SJSA1 (cell line): Measurements from ENCODE around the gene NAV2. TPM values are rescaled to one million over a fixed set of nuclear protein-coding genes. Genes with fewer than 3 reads are reported as not detected.
"Not testable (repeated sequence)": the region's sequence is repeated elsewhere in the genome, so short reads cannot be mapped to it uniquely, and the experiment has no call there.

Experiments used
- DNase-seq, 2 experiments: peaks; one replicate each; pipeline ENCODE4 v3.0.0-alpha.2; 2015 to 2020; ENCODE audit warnings: low spot score in 2 of 2, low read depth in 1 of 2
- H3K27ac ChIP-seq: fragments of 250-450 bp; sonication (Bioruptor Pico); 2 replicates; pipeline ENCODE4 v1.5.1; 2020; ENCODE audit warnings: mild to moderate bottlenecking, moderate library complexity
- H3K27me3 ChIP-seq: fragments of 250-450 bp; sonication (Bioruptor Pico); replicated peaks from 2 replicates; pipeline ENCODE4 v1.5.1; 2020; ENCODE audit warnings: mild to moderate bottlenecking, moderate library complexity
- H3K36me3 ChIP-seq: fragments of 250-450 bp; sonication (Bioruptor Pico); 2 replicates; pipeline ENCODE4 v1.5.1; 2020; ENCODE audit warnings: mild to moderate bottlenecking
- H3K4me1 ChIP-seq: fragments of 250-450 bp; sonication (Bioruptor Pico); replicated peaks from 2 replicates; pipeline ENCODE4 v1.6.1; 2021; ENCODE audit warnings: mild to moderate bottlenecking
- H3K4me3 ChIP-seq: fragments of 250-450 bp; sonication (Bioruptor Pico); 2 replicates; pipeline ENCODE4 v1.5.1; 2020; ENCODE audit warnings: mild to moderate bottlenecking
- H3K9me3 ChIP-seq: fragments of 250-450 bp; sonication (Bioruptor Pico); replicated peaks from 2 replicates; pipeline ENCODE4 v1.5.1; 2020; ENCODE audit warnings: mild to moderate bottlenecking
- total RNA-seq: library from RNA; depleted of rRNA; stranded (reverse); fragments of >200 nt; shearing (Covaris generic); gene quantifications from 2 replicates; pipeline ENCODE4 v1.2.3, GENCODE V29; 2014

The NAV2 gene
- total RNA-seq, 1 experiment from 2014 or later = 2.6 TPM

DNA sequence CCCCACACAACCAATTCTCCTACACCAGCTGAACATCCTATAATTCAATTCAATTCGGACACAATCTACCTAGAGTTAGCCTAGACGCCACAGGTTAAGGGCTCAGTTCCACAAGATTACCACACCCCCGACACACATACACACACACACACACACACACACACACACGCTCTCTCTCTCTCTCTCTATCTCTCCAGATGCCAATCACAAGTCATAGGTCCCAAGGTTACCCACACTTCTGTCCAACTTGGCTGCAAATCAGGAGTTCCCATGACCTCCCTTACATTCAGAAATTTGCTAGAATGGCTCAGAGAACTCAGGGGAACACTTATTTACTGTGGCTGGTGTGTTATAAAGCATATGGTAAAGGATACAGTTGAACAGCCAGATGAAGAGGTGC, 243.6 kb downstream of the NAV2 start:
- H3K4me3 ChIP-seq = no peak overlapping the region
- H3K27ac ChIP-seq = no peak overlapping the region
- no peaks in the 10 kb centered on the region for H3K9me3 ChIP-seq
- H3K36me3 ChIP-seq = peaks cover 4% of the 10 kb centered on the region; the same call in 1 of the 2 replicates
- no peak for DNase-seq
- H3K4me1 ChIP-seq = peaks cover 27% of the 10 kb centered on the region
- no peaks in the 10 kb centered on the region for H3K27me3 ChIP-seq

DNA sequence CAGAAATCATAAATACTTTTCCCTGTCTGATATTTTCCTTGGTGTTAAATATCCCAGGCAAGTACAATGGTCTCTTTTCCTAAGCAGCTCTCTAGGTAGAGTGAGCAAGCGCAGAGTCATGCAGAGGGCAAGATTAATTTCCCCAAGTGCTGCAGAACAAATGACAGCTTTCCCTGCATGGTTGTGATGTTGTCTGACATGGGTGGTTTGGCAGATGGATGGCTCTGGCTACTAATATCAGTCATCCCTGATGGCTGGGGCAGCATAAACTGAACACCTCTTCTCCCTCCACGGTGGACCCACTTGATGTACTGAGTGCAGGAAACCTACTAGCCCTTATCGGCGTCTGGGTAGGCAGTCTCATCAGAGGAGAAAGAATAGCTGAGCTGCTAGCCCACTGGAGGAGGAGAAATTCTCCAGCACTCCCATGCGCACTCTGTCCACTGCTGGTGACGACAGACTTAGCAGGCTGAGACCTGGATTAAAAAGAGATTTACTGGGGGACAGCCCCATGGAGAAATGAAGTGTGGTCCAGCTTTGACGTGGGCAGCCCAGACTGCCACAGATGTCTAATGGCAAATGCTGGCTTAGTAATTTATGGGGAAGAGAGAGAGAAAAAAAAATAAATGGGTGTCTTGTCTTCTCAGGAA, 244.8 kb downstream of the NAV2 start:
- no peak for DNase-seq
- Histone ChIP-seq H3K27me3 (no peaks in the 10 kb centered on the region), H3K4me1 (peaks cover 18% of the 10 kb centered on the region), H3K27ac (no peak overlapping the region), H3K4me3 (no peak overlapping the region), H3K36me3 (peaks cover 4% of the 10 kb centered on the region; the same call in 1 of the 2 replicates), H3K9me3 (no peaks in the 10 kb centered on the region)

DNA sequence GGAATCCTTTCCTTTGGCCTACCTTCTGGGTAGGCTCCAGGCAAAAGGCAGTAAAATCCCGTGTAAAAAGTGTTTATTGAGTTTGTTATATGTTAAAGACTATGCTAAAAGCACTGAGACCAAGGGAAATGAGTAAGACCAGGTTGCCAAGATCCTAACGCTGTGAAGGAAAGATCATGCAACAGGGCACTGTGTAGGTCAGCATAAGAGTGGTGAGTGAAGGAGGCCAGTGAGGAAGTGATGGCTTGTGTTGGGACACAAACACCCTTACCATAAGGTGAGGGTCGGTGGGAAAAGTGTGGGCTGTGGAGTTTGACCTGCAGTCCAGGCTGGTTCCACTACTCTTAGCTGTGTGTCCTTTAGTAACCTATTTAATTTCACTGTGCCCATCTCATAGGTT, 245.6 kb downstream of the NAV2 start:
- Histone ChIP-seq H3K36me3 (peaks cover 4% of the 10 kb centered on the region; the same call in 1 of the 2 replicates), H3K4me1 (peaks cover 10% of the 10 kb centered on the region), H3K9me3 (no peaks in the 10 kb centered on the region), H3K27ac (no peak overlapping the region), H3K4me3 (no peak overlapping the region), H3K27me3 (no peaks in the 10 kb centered on the region)
- DNase-seq = no peak

DNA sequence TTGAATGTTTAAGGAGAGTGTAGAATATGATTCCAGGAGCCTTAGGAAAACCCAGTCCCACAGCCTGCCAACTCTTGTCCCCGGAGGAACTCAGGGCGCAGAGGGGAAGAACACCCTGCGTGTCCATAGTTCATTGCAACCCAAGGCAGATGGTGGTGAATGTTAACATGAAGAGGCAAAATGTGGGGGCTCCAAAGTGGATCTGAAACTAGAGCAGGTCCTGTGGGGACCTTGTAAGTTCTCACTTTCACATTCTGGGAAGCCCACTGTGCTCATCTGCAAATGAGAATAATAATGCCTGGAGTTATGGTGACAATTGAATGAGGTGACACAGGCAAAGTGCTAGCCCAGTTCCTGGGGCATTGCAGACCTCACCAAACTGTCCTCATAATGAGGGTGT, 246.6 kb downstream of the NAV2 start:
- Histone ChIP-seq H3K36me3 (peaks cover 4% of the 10 kb centered on the region; the same call in 1 of the 2 replicates), H3K27ac (no peak overlapping the region)
- DNase-seq = no peak

DNA sequence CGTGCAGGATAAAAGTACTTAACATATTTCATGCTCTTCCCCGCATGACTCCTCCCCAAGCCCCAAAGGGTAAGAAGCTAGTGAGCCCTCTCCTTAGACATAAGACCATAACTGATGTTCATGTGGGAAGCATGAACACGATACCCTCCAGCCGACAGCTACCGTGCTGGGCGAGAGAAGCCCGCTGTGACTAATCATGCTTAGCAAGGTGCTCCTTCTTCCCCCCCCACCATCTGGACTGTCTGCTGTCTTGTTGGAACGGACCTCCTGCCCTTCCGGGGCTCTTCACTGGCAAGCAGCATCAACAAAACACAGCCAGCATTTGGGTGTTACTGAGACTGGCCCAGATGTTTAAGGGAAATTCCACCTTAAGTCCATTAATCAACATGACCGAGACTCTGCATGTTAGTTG, 247.0 kb downstream of the NAV2 start:
- H3K27me3 ChIP-seq = no peaks in the 10 kb centered on the region
- DNase-seq = no peak
- no peaks in the 10 kb centered on the region for H3K9me3 ChIP-seq
- H3K36me3 ChIP-seq = peaks cover 4% of the 10 kb centered on the region; the same call in 1 of the 2 replicates
- H3K4me1 ChIP-seq = no peaks in the 10 kb centered on the region
- no peak overlapping the region for H3K4me3 ChIP-seq
- no peak overlapping the region for H3K27ac ChIP-seq

More for the DNA sequence above, 246.6 kb downstream of the NAV2 start:
- Histone ChIP-seq H3K4me1 (no peaks in the 10 kb centered on the region), H3K4me3 (no peak overlapping the region), H3K27me3 (no peaks in the 10 kb centered on the region), H3K9me3 (no peaks in the 10 kb centered on the region)

DNA sequence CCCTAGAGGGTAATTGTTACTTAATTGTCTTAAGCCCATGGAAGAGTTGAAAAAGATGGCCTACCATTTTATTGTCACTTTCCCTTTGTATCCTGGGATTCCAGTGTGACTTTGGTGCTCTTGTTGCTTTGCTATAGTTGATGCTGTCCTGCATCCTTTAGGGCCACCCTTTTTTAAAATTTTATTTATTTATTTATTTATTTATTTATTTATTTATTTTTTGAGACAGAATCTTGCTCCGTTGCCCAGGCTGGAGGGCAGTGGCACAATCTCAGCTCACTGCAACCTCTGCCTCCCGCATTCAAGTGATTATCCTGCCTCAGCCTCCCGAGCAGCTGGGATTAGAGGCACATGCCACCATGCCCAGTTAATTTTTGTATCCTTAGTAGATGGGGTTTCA, 247.8 kb downstream of the NAV2 start:
- H3K9me3 ChIP-seq, H3K4me3 ChIP-seq, H3K27me3 ChIP-seq, H3K36me3 ChIP-seq, DNase-seq, H3K27ac ChIP-seq, H3K4me1 ChIP-seq: not testable (repeated sequence)

DNA sequence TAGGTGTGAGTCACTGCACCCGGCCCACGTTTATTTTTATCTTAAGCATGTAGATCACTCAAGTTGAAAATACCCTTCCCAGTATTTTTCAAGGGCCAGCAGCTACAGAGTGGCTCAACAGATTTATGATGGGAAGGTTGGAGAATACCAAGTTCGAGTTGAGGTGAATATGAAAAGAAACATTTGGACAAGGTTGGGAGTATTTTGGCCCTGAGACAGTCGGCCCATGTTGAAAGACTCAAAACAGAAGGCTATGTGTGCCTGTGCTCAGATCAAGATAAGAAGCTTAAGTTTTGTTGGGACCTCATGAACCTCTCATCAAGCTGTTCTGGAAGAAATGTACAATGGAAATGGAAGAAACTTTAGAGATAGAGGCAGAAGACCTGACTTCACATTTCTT, 248.6 kb downstream of the NAV2 start:
- no peaks in the 10 kb centered on the region; the same call in 1 of the 2 replicates for H3K36me3 ChIP-seq

DNA sequence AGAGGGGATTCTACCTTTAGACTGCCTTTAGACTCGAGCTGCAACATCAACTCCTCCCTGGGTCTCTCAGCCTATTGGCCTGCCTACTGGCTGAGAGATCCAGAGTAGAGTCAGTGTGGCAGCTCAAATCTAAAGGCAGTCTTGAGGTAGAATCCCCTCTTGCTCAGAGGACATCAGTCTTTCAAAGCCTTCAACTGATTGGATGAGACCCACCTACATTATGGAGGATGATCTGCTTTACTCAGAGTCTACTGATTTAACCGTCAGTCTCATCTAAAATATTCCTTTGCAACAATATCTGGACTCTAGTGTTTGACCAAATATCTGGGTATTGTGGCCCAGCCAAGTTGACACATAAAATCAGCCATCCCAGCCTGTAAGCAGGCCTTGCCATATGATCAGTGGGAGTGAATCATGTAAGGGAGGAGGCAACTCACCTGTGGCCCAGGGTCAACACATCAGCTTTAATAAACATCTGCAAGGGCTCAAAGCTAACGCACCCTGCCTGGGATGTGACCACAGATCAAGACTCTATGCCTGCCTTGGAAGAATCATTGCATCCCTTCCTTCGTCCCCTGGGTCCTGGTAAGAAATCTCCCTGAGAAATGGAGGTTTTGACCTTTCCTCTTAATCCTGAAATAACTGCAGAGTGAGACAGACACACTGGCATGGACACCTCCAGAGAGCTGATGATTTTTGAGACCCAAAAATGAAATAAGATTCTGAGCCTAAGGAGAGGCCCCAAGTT, 249.6 kb downstream of the NAV2 start:
- Histone ChIP-seq H3K27ac (no peak overlapping the region), H3K4me3 (no peak overlapping the region), H3K9me3 (no peaks in the 10 kb centered on the region), H3K4me1 (no peaks in the 10 kb centered on the region), H3K36me3 (no peaks in the 10 kb centered on the region; the same call in 1 of the 2 replicates), H3K27me3 (no peaks in the 10 kb centered on the region)
- no peak for DNase-seq

More for the DNA sequence above, 248.6 kb downstream of the NAV2 start:
- DNase-seq = no peak
- H3K4me3 ChIP-seq = no peak overlapping the region
- no peaks in the 10 kb centered on the region for H3K9me3 ChIP-seq
- no peaks in the 10 kb centered on the region for H3K4me1 ChIP-seq
- H3K27me3 ChIP-seq = no peaks in the 10 kb centered on the region
- no peak overlapping the region for H3K27ac ChIP-seq

DNA sequence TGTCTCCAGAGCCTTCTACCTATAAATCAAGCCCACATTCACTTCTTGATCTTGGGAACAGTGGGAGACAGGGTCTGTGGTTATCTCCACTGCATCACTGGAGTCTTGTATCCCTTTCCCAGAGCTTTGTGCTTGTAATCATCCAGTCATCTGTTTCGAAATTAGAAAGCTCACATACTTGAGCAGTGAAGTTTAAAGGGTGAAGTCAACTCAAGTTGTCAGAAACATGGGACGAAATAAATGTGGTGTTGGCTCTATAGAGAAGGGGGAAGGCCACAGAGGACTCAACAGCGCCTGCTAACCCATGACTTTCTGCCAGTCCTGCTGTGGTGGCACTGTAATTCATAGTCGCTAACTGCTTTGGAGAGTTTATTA, 250.2 kb downstream of the NAV2 start:
- no peak for DNase-seq
- H3K27ac ChIP-seq = no peak overlapping the region
- no peaks in the 10 kb centered on the region; the same call in 1 of the 2 replicates for H3K36me3 ChIP-seq
- no peaks in the 10 kb centered on the region for H3K9me3 ChIP-seq
- H3K4me1 ChIP-seq = no peaks in the 10 kb centered on the region
- no peak overlapping the region for H3K4me3 ChIP-seq
- H3K27me3 ChIP-seq = no peaks in the 10 kb centered on the region

DNA sequence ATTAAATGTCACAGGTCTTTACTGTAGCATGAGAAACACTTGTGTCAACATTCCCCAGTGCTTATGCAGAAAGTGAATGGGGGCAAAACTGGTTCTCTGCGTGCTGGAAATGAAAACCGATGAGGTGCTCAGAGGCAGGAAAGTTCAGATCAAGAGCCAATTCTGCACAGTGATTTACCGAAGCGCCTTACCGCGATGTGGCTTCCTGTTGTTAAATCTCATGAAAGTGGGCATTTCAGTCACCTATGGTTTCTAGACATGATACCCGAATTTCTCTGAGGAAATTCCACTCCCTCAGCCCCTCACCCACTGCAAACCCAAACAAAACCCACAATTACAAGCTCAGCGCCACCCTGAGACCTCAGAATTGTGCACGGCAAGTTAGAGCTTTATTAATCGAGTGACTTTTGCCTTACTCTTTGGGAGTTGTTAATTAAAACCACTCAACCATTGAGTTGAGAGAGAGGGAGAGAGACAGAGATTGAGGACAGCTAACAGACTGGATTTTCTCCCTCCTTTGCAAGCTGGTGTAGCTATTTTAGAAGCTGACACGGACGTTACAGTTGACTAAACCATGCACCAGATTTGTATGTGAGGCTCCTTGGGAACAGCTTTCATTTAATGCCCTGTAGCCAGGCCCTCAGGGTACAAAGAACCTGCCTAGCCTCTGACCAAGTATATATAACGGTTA, 251.2 kb downstream of the NAV2 start:
- Histone ChIP-seq H3K4me3 (no peak overlapping the region), H3K4me1 (no peaks in the 10 kb centered on the region), H3K36me3 (no peaks in the 10 kb centered on the region; the same call in 1 of the 2 replicates), H3K9me3 (no peaks in the 10 kb centered on the region), H3K27ac (no peak overlapping the region), H3K27me3 (no peaks in the 10 kb centered on the region)
- no peak for DNase-seq

DNA sequence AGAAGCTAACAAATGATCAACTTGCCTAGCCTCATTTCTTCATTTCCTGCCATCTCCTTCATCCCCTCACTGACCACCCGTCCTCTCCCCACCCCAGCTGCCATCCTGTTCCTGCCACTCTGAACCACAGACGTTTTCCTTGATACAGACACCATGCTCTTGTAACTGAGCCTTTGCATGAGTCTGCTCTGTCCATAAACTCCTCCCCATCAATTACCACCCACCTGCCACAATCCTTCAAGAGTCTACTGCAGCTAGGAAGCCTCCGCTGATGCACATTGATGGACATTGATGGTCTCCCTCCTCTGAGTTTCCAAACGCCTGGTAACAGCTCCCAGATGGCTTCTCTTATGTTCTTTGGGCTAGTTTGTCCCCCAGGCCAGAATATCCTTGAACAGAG, 253.8 kb downstream of the NAV2 start:
- Histone ChIP-seq H3K27me3 (no peaks in the 10 kb centered on the region), H3K27ac (no peak overlapping the region), H3K9me3 (no peaks in the 10 kb centered on the region), H3K4me1 (no peaks in the 10 kb centered on the region), H3K4me3 (no peak overlapping the region), H3K36me3 (no peaks in the 10 kb centered on the region; the same call in 1 of the 2 replicates)
- no peak for DNase-seq

DNA sequence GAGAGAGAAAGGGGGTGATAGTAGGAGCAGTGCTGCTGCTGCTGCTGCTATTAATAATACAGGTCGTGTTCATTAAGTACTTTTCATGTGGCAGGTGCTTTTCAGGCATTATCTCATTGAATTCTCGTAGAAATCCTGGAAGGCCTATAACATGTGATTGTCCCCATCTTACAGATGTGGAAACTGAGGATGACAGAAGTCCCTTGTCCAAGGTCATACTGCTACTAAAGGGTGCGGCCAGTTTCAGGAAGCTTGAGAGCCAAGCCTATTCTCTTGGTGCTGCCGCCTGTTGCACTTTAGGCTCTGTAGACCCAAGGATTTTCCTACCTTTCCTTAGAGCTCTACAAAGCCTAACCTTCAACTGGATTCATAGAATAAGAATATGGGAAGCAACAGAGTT, 254.3 kb downstream of the NAV2 start:
- DNase-seq = no peak
- Histone ChIP-seq H3K4me3 (no peak overlapping the region), H3K27me3 (no peaks in the 10 kb centered on the region), H3K4me1 (no peaks in the 10 kb centered on the region), H3K9me3 (no peaks in the 10 kb centered on the region), H3K27ac (no peak overlapping the region), H3K36me3 (no peaks in the 10 kb centered on the region; the same call in 1 of the 2 replicates)

DNA sequence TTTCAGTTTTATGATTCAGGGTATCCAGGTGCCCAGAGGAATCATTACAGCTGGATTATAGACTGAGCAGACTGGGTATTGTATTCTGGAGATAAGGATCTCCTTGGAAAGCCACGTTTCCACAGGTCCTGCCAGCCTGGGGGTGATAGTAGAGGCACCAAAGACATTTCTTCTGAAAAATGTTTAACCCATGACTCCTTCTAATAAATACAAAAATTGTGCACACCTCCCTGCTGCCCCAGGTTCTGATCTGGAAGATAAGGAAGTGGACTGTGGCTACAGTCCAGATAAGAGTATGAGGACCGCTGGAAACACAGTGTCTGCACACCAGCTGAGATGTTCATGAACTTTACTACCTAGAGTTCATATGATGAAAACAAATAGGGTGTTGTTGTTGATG, 255.2 kb downstream of the NAV2 start:
- Histone ChIP-seq H3K4me3 (no peak overlapping the region), H3K27me3 (no peaks in the 10 kb centered on the region), H3K36me3 (no peaks in the 10 kb centered on the region), H3K9me3 (no peaks in the 10 kb centered on the region), H3K4me1 (no peaks in the 10 kb centered on the region), H3K27ac (no peak overlapping the region)
- no peak for DNase-seq

DNA sequence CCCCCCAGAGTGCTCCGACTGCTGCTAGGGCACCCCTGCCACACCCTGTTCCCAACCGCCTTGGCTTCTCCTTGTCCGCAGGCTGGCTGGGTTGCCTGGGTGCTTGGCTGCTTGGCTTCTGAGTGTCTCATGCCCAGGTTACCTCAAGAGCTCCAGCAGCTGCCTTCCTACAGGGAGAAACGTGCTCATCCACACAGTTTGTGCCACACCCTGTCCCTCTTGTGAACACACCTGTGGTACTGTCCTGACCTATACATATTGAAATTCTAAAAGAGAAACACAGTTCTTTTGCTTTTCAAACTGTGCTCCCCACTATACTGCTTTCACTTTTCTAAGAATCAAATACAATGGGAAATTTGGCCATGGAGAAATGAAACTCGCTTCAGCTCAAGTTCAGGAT, 256.2 kb downstream of the NAV2 start:
- no peak overlapping the region for H3K4me3 ChIP-seq
- no peaks in the 10 kb centered on the region for H3K27me3 ChIP-seq
- no peaks in the 10 kb centered on the region for H3K36me3 ChIP-seq
- H3K9me3 ChIP-seq = no peaks in the 10 kb centered on the region
- H3K27ac ChIP-seq = no peak overlapping the region
- H3K4me1 ChIP-seq = no peaks in the 10 kb centered on the region
- DNase-seq = no peak
